HEK293 (cell line): ENCODE results near the gene SLC48A1.

ENCODE experiments used
- CTCF ChIP-seq: fragments of 450-650 bp; formaldehyde crosslinking; IDR thresholded peaks from 2 replicates; pipeline ENCODE4 v1.5.1; 2016; ENCODE audit warnings: missing biosample characterization, missing genetic modification characterization
- YY1 ChIP-seq: fragments of 450-650 bp; formaldehyde crosslinking; IDR thresholded peaks from 2 replicates; pipeline ENCODE4 v1.5.1; 2018; ENCODE audit warnings: missing biosample characterization, missing genetic modification characterization
- ZNF24 ChIP-seq: fragments of 450-650 bp; formaldehyde crosslinking; IDR thresholded peaks from 2 replicates; pipeline ENCODE4 v1.5.1; 2016; ENCODE audit warnings: missing biosample characterization, missing genetic modification characterization
- ZNF580 ChIP-seq: fragments of 450-650 bp; formaldehyde crosslinking; IDR thresholded peaks from 2 replicates; pipeline ENCODE4 v1.5.1; 2016; ENCODE audit warnings: missing biosample characterization, missing genetic modification characterization
- ZSCAN23 ChIP-seq: fragments of 450-650 bp; formaldehyde crosslinking; IDR thresholded peaks from 2 replicates; pipeline ENCODE4 v1.5.1; 2016; ENCODE audit warnings: missing biosample characterization, missing genetic modification characterization

- TF ChIP-seq CTCF (tag by site-specific recombination) (no peak), ZNF24 (tag by site-specific recombination) (no peak), ZNF580 (tag by site-specific recombination) (no peak), ZSCAN23 (tag by site-specific recombination) (no peak), YY1 (tag by site-specific recombination) (no peak)
These were observed 38.8 kb downstream of the SLC48A1 start for GRCh38 chr12:47811581-47812484.
